Hematopoietic multipotent progenitor cell (in vitro differentiated cells): ENCODE measurements around the gene GNB1L. TPM values are rescaled to one million over a fixed set of nuclear protein-coding genes. Genes with fewer than 3 reads are reported as not detected.
"Not testable (repeated sequence)": the region's sequence is repeated elsewhere in the genome, so short reads cannot be mapped to it uniquely, and the experiment has no call there.

ENCODE experiments used
- DNase-seq, 3 donors: peaks; one replicate each; pipeline ENCODE4 v3.0.0-alpha.2; 2011 to 2015; ENCODE audit warnings: low read depth in 2 of 3, low spot score in 2 of 3
- total RNA-seq: library from RNA; depleted of rRNA; stranded (reverse); fragments of >200 nt; gene quantifications from one replicate; pipeline ENCODE4 v1.2.3, GENCODE V29; 2012

The GNB1L gene
- total RNA-seq, 1 donor: 10.0 TPM

DNA sequence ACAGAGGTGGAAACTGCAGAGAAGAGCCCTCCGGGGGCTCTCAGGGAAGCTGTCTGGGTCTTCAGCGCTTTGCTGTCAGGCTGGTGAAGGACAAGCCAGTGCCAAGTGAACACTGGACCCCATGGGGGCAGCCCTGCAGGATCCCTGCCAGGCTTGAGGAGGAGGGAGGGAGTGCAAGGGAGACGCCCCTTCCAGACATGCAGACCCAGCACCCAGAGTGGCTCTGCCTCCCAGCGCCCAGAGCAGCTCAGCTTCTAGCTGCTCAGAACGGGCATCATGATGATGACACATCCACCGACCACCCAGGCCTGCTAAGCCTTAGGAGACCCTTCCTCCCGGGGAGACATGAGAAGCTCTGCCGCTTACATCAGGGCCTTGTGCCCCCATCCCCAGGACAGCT lies 54.4 kb downstream of the GNB1L start:
- no peak for DNase-seq

DNA sequence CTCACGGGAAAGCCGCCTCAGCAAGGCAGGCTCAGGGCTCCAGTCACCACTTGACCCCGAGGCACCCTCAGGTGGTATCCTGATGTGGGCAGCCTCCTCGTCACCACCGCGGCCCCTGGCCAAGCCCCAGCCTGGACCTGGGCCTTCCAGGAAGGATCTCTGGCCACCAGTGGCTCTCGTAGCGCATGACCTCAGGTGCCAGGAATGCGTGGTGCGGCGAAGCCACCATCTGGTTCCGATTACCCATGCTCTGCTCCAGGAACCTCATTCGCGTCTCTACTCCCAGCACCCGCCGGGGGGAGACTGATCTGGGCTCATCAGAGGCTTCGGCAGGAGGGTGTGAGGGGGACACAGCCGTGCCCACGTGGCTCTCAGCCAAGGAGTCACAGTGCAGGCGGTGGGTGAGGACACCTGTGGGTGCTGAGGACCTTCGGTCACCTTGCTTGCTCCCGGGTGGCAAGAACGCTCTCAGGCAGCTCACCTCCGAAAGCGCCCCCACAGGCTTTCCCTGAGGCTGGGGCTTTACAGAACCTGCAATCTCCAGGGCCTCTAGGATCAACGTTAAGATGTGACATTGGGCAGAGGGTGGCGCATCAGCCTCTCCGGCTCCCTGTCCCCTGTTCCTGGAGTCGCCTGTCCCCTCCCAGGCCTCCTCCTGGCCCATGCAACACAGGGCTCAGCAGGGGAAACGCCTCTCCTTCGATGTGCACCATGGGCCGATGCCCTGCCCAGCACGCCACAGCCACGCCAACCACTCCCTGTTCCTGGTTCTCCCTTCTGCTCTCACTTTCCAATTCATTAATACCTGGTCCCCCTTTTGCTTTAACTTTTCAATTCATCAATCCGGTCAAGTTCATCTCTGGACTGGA lies 55.1 kb downstream of the GNB1L start:
- DNase-seq: no peak

DNA sequence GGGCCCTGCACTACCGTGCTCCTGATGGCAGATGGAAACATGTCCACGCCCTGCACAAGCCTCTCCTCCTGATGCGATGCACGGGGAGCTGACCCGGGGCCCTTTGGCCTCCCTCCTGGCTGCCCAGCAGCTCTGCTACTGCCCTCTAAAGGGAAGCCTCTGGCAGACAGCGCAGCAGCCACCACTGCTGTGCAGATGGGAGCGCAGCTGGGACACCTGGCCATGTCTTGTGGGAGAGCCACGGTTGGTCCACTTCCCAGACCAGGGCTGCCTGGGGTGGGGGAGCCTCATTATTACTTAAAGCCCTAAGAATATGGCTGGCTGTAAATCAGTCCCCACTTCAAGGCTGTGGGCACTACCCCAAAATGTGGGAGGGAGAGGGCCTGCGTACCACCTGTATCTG lies 55.8 kb downstream of the GNB1L start:
- no peak for DNase-seq

DNA sequence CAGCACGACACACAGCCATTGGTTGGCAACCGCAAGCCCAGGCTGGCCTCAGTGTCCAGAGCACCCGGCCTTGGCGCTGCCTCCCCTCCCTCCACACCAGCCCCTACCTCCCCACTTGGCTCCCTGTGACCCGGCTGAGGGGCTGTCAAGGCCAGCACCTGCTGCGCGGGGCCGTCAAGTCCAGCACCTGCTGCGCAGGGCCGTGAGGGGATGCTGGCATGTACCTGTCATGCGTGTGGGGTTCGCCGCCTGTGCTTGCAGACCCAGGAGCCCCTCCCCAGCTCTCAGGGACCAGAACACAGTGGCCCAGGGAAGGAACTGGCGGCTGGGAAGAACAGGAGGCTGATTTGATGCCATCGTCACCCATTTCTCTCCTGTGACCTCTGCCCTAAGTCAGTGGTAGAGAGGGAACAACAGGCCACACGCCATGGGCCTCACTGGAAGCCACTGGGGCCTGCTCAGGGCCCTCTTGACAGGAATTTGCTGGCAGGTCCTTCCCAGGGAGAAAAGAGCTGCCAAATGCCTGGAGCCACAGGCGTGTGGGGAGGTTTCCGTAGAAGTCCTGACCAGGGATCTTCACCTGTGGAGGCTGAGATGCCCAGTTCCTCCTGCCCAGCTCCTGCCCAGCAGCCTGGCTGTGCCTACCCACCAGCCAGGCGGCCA lies 56.5 kb downstream of the GNB1L start:
- DNase-seq: no peak

DNA sequence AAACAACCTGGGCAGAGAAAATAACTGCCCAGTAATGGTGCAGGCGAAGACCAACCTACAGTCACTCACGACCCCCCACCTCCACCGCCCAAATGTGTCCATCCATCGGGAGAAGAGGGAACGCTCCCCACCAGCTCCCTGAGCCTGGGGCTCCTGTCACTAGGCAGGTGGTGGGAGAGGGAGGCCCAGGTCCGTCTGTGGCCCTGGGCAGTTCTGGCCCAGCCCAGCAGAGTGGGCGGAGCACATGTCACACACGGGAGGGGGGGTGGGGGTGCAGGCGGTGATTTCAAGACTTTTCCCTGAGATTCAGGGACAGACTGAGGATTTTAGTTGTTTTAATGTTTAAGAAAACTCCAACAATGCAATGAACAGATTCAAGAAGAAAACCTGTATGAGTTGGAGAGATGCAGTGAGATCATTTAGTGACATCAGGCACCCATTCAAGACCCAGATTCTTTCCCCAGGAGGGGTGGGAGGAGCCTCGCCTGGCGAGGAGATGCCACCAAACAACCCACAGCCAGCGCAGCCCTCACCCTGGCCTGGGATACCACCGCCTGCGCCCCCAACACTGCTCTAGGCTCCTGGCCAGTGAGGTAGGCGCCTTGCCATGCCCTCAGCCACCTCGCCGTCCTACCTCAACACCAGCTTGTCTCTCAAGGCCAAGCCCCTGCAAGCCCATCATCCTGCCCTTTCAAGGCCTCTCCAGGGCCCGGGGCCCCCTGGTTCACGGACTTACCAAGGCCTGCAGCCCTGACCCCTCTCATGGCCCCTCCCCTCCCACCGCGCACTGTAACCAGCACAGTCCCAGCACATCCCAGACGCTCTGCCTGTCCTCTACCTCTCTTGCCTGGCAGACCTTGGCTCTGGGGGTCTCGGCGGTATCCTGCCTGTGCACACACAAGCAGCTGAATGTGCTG lies 57.3 kb downstream of the GNB1L start:
- DNase-seq: no peak

DNA sequence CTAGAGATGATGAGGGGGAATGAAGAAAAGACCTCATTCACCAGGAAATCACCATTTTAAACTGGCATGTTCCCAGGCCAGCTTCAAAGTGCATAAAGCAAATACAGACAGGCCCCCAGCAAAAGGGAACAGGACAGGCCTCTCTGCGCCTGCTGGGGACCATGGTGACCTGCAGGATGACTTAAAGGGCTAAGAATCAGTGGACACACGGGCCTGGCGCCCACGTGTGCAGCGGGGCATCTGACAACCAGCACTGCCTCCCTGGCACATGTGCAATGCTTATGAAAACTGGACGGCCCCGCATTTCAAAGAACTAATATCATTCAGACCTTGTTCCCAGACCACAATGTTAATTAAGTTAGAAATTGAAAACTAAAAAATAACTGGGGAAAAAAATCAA lies 58.5 kb downstream of the GNB1L start:
- no peak for DNase-seq

DNA sequence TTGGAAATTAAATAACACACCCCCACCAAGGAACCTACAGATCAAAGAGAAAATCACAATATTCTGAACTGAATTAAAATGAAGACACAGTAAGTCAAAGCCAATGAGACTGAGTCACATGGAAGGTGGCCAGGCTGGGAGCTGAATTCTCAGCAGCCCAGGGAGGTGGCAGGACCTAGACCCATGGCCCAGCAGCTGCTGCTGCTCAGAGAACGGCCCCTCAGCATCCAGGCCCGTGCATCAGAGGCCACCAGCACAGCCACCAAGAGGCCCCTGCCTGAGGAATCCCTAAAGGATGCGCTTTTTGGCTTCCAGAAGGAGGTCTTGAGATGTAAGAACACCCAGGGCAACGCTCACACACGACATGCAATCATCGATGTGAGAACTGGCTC lies 59.1 kb downstream of the GNB1L start:
- DNase-seq: no peak

DNA sequence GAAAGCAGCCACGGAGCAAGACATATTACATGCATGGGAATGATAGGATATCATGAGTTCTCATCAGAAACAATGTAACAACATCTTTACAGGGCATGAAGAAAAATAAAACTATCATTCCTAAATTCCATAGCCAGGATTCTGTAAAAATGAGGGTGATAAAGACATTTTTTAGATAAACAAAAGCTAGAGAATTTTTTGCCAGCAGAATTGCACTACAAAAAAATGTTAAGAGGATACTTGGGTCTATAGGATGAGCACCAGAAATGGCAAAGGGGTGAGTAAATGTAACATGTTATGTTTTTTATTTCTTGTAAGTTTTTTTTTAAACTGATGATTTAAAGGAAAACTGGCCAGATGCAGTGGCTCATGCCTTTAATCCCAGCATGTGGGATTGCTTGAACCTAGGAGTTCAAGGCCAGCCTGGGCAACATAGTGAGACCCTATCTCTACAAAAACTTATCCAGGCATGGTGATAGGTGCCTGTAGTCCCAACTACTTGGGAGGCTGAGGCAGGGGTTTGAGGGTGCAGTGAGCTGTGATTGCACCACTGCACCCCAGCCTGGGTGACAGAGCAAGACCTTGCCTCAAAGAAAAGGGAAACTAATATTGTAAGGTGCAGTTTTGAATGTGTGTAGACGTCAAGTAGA lies 60.9 kb downstream of the GNB1L start:
- no peak for DNase-seq

DNA sequence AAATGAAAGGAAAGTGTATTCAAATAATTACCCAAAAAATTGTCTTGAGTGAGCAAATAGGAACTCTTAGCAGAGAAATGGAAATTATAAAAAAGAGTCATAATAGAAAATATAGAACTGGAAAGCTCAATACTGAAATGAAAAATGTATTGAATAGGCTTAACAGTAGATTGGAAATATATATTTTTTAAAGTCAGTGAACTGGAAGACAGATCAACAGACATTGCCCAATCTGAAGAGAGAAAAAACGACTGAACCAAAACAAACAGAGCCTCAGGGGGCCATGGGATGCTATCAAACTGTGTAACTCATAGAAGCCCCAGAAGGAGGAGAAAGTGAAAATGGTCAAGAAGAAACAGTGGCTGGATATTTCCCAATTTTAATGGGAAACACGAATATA lies 61.5 kb downstream of the GNB1L start:
- no peak for DNase-seq

DNA sequence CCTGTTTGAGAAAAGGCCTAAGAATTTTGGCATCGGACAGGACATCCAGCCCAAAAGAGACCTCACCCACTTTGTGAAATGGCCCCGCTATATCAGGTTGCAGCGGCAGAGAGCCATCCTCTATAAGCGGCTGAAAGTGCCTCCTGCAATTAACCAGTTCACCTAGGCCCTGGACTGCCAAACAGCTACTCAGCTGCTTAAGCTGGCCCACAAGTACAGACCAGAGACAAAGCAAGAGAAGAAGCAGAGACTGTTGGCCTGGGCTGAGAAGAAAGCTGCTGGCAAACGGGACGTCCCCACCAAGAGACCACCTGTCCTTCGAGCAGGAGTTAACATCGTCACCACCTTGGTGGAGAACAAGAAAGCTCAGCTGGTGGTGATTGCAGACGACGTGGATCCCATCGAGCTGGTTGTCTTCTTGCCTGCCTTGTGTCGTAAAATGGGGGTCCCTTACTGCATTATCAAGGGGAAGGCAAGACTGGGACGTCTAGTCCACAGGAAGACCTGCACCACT lies 62.2 kb downstream of the GNB1L start:
- not testable (repeated sequence) for DNase-seq

DNA sequence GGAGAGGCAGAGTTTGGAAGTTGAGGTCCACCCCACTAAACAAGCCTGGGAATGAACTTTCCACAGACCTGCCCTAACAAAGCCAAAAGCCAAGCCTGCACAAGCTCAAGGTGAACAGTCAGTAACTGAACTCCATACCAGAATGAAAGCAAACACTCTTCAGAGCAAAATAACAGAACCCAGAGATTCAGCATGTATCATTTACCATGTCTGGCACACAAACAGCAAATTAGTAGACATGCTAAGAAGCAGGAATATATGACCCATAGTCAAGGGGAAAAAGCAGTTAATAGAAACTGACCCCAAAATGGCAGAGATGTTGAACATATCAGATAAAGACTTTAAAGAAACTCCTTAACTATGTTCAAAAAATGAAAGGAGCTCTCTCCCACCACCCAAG lies 62.8 kb downstream of the GNB1L start:
- no peak for DNase-seq

DNA sequence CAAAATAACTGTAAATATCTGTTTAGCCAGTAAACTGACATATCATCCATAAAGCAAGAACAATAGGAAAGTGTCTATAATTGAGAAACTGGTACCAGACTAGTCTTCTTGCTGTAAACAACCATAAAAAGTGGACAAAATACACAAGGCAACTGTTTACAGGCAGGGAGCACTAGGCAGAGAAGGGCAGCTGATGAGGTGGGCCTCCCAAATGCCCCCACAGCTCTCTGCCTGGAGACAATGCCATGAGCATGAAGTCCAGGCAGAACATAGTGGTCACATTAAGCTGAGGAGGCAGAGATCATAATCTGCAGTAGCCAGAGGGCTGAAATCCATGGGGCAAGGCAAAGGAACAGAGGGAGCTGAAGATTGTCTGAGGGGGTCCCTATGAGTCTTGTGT lies 63.4 kb downstream of the GNB1L start:
- DNase-seq: no peak

DNA sequence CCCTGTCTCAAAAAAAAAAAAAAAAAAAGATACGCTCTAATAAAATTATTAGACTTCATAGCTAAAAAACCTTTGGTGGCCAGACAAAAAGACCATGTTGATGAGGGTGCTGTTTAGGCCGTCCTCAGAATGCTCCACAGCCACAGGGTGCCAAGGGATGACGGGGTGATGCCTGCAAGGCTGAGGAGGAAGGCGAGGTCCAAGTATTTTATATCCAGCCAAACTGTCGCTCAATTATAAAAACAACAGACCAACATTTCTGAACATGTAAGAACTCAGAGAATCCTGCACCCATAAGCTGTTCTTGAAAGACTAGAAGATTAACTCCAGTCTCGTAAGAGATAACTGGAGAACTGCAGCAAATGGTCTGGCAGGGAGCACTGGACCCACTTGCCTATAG lies 64.8 kb downstream of the GNB1L start:
- DNase-seq: no peak

DNA sequence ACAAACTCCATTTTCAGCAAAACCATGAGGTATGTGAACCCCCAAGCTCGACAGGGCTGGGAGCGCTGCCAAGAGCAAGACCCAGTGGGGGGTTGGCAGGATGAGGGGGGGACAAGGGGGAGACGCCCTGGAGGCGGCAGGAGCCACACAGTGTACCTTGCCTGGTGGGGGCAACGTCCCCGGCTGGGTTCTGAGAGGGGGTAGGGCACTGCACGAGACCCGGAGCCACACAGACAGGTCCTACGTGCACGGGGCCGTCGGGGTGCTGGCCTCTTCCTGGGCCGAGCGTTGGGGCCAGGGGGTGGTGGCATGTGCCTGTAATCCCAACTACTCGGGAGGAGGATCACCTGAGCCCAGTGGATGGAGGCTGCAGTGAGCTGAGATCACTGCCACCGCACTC lies 65.3 kb downstream of the GNB1L start:
- no peak for DNase-seq

DNA sequence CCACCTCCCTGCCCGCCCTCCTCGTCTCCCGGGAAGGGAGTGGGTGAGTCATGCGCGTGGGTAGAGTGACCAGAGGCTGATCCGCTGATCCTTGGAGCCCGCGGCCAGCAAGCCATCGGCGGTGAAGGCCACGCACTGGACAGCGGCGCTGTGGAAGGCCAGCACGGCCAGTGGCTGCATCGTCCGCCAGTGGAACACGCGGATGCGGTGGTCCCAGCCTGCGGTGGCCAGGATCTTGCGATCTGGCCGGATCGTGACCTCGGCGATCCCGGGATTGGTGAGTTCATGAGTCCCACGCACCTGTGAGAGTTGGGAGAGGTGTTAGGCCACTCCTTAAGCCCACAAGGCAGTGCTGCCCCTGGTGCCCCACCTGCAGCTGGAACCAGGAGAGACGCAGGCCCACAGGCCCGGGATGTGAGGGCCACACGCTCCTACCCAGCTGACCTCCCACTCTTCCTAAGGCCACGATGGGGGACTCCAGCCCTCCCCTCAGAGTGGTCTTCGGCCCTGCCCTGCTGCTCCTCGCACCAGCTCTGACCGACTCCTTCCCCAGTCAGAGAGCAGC lies 65.9 kb downstream of the GNB1L start:
- no peak for DNase-seq

DNA sequence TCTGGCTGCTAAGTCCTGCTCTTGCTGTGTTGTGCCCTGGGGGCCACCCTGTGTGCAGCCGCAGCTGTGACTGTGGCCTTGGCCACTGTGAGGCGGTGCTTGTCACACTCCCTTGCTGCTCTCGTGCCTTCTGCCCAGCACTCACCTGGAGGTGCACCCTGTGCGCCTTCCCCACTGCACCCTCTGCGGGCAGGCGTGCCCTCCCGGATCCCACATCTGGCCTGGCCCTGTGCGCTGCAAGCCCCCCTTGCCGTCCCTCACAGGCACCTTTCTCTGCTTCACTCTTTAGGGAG lies 66.9 kb downstream of the GNB1L start:
- DNase-seq: no peak

DNA sequence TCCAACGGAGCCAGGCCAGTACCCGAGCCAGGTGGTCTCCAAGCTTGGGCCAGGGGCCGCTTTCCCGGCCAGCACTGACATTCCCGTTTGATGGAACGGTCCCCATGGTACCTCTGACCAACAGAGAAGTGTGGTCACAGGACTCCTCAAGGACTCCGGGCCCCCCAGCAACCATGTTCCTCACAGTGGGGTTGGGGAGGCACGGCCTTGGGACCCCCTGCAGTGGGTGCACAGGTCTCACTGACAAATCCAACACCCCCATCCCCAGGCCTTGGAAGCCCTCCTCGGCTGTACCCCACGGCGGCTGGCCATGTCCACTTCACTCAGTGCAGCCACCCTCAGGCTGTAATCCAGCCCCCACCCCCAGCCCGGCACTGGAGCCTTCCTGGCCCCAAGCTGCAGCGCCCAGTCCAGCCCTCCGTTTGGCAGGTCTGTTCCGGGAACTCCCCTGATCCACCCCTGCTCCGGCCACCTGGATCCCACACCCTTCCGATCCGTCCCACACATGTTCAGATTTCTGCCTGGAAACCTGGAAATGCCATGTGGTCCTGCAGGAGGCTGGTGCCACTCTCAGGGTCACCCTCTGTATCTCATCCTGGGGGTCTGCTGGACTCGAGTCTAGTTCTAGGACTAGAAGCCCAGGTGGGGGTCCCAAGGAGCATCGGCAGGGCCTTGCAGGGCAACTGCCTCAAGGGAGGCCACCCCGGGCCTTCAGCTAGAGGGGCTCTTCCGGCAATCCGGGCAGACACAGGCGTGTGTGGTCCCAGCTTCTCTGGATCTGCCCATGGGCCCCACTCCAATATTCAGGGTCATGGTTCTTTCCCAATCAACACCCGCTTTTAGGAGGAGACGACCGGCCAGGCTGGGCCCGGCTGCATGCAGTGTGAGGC lies 67.5 kb downstream of the GNB1L start:
- no peak for DNase-seq

DNA sequence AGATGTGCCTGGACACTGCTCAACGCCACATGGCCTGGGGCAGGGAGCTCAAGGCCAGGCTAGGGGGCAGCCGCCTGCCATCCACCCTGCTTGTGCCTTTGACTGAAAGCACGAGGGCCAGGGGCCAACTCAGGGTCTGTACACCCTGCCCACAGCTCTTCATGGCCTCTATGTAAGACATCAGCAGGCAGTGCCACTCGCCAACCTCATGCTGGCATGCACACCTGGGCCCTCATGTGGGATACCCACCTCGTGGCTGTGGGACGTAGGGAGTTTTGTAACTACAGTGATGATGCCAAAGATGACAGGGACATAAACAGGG lies 68.4 kb downstream of the GNB1L start:
- no peak for DNase-seq

DNA sequence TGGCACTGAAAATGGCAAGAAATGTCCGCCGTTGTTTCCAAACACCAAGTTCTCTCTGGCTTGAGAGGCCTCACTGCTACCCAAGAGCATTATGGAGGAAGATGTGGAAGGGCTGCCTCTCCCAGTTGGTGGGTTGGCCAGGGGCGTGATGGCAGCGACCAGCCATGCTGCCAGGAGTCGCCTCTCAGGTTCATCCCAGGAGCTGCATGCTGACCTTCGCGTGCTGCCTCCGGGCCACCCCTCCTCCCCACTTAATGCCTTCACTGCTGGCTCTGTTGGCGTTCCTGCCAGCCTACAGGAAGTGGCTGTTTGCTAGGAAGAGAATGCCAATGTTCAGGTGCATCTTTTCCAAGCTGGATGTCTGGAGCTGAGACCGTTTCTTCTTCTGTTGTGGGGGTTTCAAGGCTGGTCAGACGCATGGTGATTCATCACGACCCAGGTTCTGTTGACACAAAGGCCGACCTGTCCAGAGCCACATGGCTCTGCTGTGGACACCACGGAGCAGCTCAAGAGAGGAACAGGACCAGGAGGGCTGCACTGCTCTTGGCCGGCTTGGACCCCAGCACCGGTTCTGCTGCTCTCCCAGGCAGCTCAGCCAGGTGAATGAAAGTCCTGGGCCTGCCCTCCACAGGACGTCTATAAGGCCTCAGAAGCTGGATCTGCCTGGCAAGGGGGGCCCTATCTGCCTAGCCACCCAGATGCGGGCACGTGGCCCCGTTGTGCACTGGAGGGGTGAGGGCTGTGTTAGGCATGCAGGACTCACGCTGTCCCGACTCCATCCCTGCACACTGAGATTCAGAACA lies 69.0 kb downstream of the GNB1L start:
- DNase-seq: no peak
